Measurements from ENCODE around the gene C1QL4. TPM values are rescaled to one million over a fixed set of nuclear protein-coding genes. Genes with fewer than 3 reads are reported as not detected.
A peak's percentile ranks its signal among the peaks of the same experiment; 100 is the strongest.

C1QL4 gene
- total and polyA plus RNA-seq, 9 of the 15 experiments (the other 6 are each of a cell fraction or from before 2014, with no cell fraction given): 0.08 to 2.1 (median 0.31) TPM

- TF ChIP-seq RBM39 (optimal IDR thresholded peaks at IDR 0.05; ENCODE audit: low read depth, low read length) (no peak), SREBF1 (IDR thresholded peaks at IDR 0.05; ENCODE audit: borderline replicate concordance, low read depth, low read length) (no peak), SUPT5H (IDR thresholded peaks at IDR 0.05) (peak; percentile 97), E2F5 (CRISPR knock-in tag; IDR thresholded peaks at IDR 0.05) (peak; percentile 55; the same call in 1 of the 2 replicates), NR3C1 (CRISPR knock-in tag; IDR thresholded peaks at IDR 0.05) (peak; percentile 52; the same call in 1 of the 2 replicates), DACH1 (IDR thresholded peaks at IDR 0.05; ENCODE audit: partially characterized antibody) (no peak), ZNF639 (CRISPR knock-in tag; conservative IDR thresholded peaks at IDR 0.05 in 1 of 2, IDR thresholded peaks at IDR 0.05 in 1 of 2) (peak in 1 of 2 experiments; percentile 94; a peak in 2 of 4 replicates), PRDM10 (IDR thresholded peaks at IDR 0.05; ENCODE audit: partially characterized antibody) (no peak), SIN3B (IDR thresholded peaks at IDR 0.05; ENCODE audit: low read depth) (0 out of 2 replicates have a peak, but pooled peaks have one; percentile 13), ZNF197 (CRISPR knock-in tag; IDR thresholded peaks at IDR 0.05; ENCODE audit: low read depth) (peak; percentile 77; the same call in 1 of the 2 replicates), STAT5A (IDR thresholded peaks at IDR 0.05; ENCODE audit: borderline replicate concordance, low read length) (no peak), TCF7L2 (IDR thresholded peaks at IDR 0.05; ENCODE audit: low read depth, low read length) (no peak), ZMIZ1 (IDR thresholded peaks at IDR 0.05; ENCODE audit: low read depth in 2 of 2, low read length in 2 of 2) (no peak), CSDE1 (IDR thresholded peaks at IDR 0.05) (no peak), XRCC5 (IDR thresholded peaks at IDR 0.05; ENCODE audit: low read depth, low read length) (no peak), HEY1 (CRISPR knock-in tag; IDR thresholded peaks at IDR 0.05; ENCODE audit: borderline replicate concordance) (no peak), NCOA2 (IDR thresholded peaks at IDR 0.05; ENCODE audit: partially characterized antibody in 2 of 2) (no peak), MCM5 (IDR thresholded peaks at IDR 0.05; ENCODE audit: low read depth) (no peak)
Observed at GRCh38 chr12:49366652-49367380, 29.8 kb upstream of the C1QL4 start (continued).

Data from K562 (cell line).